ENCODE data around the gene CDH23. TPM values are rescaled to one million over a fixed set of nuclear protein-coding genes. Genes with fewer than 3 reads are reported as not detected.

The CDH23 gene
- total and polyA plus RNA-seq, 10 of the 15 experiments (the other 5 are each of a cell fraction or from before 2014, with no cell fraction given) = 0.09 to 0.40 (median 0.15) TPM; not detected in 1

DNA sequence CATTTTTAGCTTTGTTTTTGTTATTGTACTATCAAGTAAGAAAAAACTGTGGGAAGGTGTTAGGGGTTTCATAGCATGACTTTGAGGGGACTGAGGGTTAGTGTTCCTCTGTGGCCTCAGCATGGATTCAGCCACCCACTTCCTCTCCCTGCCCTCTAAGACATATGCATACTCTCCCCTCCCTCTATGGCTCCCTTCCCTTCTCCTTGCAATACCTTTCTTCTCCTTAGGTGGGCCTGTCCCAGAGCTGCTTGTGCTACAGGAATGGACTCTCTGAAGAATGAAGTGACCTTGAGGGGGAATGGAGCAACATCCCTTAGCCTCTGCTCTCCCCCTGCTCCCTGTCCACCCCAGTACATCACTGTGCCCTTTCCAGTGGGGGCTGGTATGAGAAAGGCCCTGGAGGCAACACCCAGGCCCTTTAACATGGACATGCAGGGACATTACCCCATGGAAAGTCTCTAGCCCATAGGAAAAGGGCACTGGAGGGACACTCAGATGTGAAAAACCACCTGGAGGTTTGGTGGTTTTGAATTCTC, 22.4 kb downstream of the CDH23 start:
- no peaks in the 10 kb centered on the region; a peak in 1 of 4 replicates for H3K27me3 ChIP-seq (replicated peaks in 1 of 2; ENCODE audit: control insufficient read depth in 2 of 2, insufficient read depth in 2 of 2, low read length in 1 of 2)
- H3K9me3 ChIP-seq (replicated peaks; ENCODE audit: control insufficient read depth, insufficient read depth, low read length) = no peaks in the 10 kb centered on the region
- no peak overlapping the region for H3K9ac ChIP-seq (ENCODE audit: control insufficient read depth, insufficient read depth, low read length)
- SMC1A ChIA-PET (ENCODE audit: uncharacterized antibody, unreplicated experiment) = no interaction called here
- no peak for ATAC-seq
- no peak for DNase-seq (ENCODE audit: low read depth, low spot score)
- H3K79me2 ChIP-seq (ENCODE audit: control insufficient read depth, insufficient read depth, low read length) = no peaks in the 10 kb centered on the region
- H3K36me3 ChIP-seq (ENCODE audit: control insufficient read depth in 2 of 2, insufficient read depth in 2 of 2, low read length in 1 of 2) = no peaks in the 10 kb centered on the region
- in situ Hi-C loops (cut with MboI) (no loop called here), intact Hi-C loops (cut with micrococcal nuclease; ENCODE audit: unreplicated experiment) (no loop called here)
- H2AFZ ChIP-seq (ENCODE audit: control insufficient read depth, low read depth, low read length) = no peak overlapping the region
- TF ChIP-seq, protein P1, sequence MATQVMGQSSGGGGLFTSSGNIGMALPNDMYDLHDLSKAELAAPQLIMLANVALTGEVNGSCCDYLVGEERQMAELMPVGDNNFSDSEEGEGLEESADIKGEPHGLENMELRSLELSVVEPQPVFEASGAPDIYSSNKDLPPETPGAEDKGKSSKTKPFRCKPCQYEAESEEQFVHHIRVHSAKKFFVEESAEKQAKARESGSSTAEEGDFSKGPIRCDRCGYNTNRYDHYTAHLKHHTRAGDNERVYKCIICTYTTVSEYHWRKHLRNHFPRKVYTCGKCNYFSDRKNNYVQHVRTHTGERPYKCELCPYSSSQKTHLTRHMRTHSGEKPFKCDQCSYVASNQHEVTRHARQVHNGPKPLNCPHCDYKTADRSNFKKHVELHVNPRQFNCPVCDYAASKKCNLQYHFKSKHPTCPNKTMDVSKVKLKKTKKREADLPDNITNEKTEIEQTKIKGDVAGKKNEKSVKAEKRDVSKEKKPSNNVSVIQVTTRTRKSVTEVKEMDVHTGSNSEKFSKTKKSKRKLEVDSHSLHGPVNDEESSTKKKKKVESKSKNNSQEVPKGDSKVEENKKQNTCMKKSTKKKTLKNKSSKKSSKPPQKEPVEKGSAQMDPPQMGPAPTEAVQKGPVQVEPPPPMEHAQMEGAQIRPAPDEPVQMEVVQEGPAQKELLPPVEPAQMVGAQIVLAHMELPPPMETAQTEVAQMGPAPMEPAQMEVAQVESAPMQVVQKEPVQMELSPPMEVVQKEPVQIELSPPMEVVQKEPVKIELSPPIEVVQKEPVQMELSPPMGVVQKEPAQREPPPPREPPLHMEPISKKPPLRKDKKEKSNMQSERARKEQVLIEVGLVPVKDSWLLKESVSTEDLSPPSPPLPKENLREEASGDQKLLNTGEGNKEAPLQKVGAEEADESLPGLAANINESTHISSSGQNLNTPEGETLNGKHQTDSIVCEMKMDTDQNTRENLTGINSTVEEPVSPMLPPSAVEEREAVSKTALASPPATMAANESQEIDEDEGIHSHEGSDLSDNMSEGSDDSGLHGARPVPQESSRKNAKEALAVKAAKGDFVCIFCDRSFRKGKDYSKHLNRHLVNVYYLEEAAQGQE (IDR thresholded peaks at IDR 0.05; ENCODE audit: low read depth, low read length) = no peak
- TF ChIP-seq SREBF2 (IDR thresholded peaks at IDR 0.05; ENCODE audit: low read length) = no peak
- TF ChIP-seq, protein P2, sequence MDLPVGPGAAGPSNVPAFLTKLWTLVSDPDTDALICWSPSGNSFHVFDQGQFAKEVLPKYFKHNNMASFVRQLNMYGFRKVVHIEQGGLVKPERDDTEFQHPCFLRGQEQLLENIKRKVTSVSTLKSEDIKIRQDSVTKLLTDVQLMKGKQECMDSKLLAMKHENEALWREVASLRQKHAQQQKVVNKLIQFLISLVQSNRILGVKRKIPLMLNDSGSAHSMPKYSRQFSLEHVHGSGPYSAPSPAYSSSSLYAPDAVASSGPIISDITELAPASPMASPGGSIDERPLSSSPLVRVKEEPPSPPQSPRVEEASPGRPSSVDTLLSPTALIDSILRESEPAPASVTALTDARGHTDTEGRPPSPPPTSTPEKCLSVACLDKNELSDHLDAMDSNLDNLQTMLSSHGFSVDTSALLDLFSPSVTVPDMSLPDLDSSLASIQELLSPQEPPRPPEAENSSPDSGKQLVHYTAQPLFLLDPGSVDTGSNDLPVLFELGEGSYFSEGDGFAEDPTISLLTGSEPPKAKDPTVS (IDR thresholded peaks at IDR 0.05; ENCODE audit: low read depth, low read length) = no peak
- CTCF ChIA-PET = interaction anchor here (1.0 kb wide), 1 partner anchor 151 kb away, joined by 3 read pairs; no protein-coding TSS in a partner anchor
- no TSS peak for BruUV-seq (replicated peaks)
- no peaks in the 10 kb centered on the region for H3K4me1 ChIP-seq (ENCODE audit: control insufficient read depth, insufficient read depth, low read length)
- RAD21 ChIA-PET (ENCODE audit: unreplicated experiment) = no interaction called here
- H3K27ac ChIP-seq (ENCODE audit: control insufficient read depth, insufficient read depth) = no peak overlapping the region
- FAIRE-seq = no peak
- POLR2A ChIA-PET = no interaction called here
- H3K4me3 ChIP-seq = no peak overlapping the region
- H4K20me1 ChIP-seq (ENCODE audit: control insufficient read depth, insufficient read depth) = no peaks in the 10 kb centered on the region
- no peak overlapping the region for H3K4me2 ChIP-seq (ENCODE audit: control insufficient read depth, insufficient read depth)

Measured in GM12878 (cell line).